Stimulated activated CD4-positive, alpha-beta T cell treated with anti-CD3 and anti-CD28 coated beads, TNF-alpha, amount 100 ng/mL, for 1 hour (primary cell): Measurements from ENCODE around the gene HMG20A.

Experiments used
- DNase-seq, 3 donors: peaks; one replicate each; pipeline ENCODE4 v3.0.0-alpha.2; 2020; ENCODE audit warnings: low read depth in 3 of 3, low spot score in 1 of 3

HMG20A gene

GRCh38 chr15:77515613-77516012, 94.9 kb downstream of the HMG20A start:
- DNase-seq = no peak

GRCh38 chr15:77516076-77516475, 95.4 kb downstream of the HMG20A start:
- no peak for DNase-seq

- DNase-seq = no peak
These were observed 96.1 kb downstream of the HMG20A start for GRCh38 chr15:77516786-77517185.

GRCh38 chr15:77517579-77517978, 96.9 kb downstream of the HMG20A start:
- no peak for DNase-seq

- DNase-seq = no peak
These were observed 97.8 kb downstream of the HMG20A start for GRCh38 chr15:77518458-77518857.

- DNase-seq = no peak
These were observed 98.9 kb downstream of the HMG20A start for GRCh38 chr15:77519540-77519939.

- no peak for DNase-seq
These were observed 100.5 kb downstream of the HMG20A start for GRCh38 chr15:77521206-77521605.

GRCh38 chr15:77525400-77525811, 104.7 kb downstream of the HMG20A start:
- no peak for DNase-seq

GRCh38 chr15:77525907-77526594, 105.4 kb downstream of the HMG20A start:
- no peak for DNase-seq

- DNase-seq = no peak
These were observed 106.0 kb downstream of the HMG20A start for GRCh38 chr15:77526595-77527163.

- no peak for DNase-seq
These were observed 106.6 kb downstream of the HMG20A start for GRCh38 chr15:77527164-77527778.

GRCh38 chr15:77527831-77528231, 107.1 kb downstream of the HMG20A start:
- no peak for DNase-seq

GRCh38 chr15:77528290-77528967, 107.7 kb downstream of the HMG20A start:
- DNase-seq = no peak

GRCh38 chr15:77528968-77529319, 108.3 kb downstream of the HMG20A start:
- no peak for DNase-seq

GRCh38 chr15:77529394-77530159, 108.9 kb downstream of the HMG20A start:
- DNase-seq = no peak

- no peak for DNase-seq
These were observed 109.9 kb downstream of the HMG20A start for GRCh38 chr15:77530576-77530975.

GRCh38 chr15:77531191-77532000, 110.7 kb downstream of the HMG20A start:
- DNase-seq = no peak

GRCh38 chr15:77532067-77532710, 111.5 kb downstream of the HMG20A start:
- no peak for DNase-seq

- DNase-seq = no peak
These were observed 112.2 kb downstream of the HMG20A start for GRCh38 chr15:77532846-77533245.
